Smooth muscle cell of bladder (primary cell): ENCODE results near the gene MIP. TPM values are rescaled to one million over a fixed set of nuclear protein-coding genes. Genes with fewer than 3 reads are reported as not detected.

Experiments used
- total RNA-seq: library from RNA; depleted of rRNA; stranded (reverse); fragments of >200 nt; gene quantifications from 2 replicates; pipeline ENCODE4 v1.2.3, GENCODE V29; 2014

MIP gene
- not detected in 2 replicates for total RNA-seq

GRCh38 chr12:56454557-56454956, at the start of gene MIP:
TSS of gene MIP (minus strand) at chr12:56454657. CDS start at chr12:56454613, 44 bp downstream.

GRCh38 chr12:56488041-56488955, 33.8 kb upstream of the MIP start, which contains the start of gene GLS2:
TSS of gene GLS2 (minus strand) at chr12:56488161. CDS start at chr12:56488118, 43 bp downstream.

GRCh38 chr12:56468216-56469006, 14.0 kb upstream of the MIP start, which contains the start of gene SPRYD4:
TSS of gene SPRYD4 (plus strand) at chr12:56468578. CDS start at chr12:56468592, 14 bp downstream.

GRCh38 chr12:56448860-56449621, 5.4 kb downstream of the MIP start, which contains the start of gene TIMELESS:
TSS of gene TIMELESS (minus strand) at chr12:56449426. CDS start at chr12:56434170, 15,256 bp downstream.

Other genes starting within 250 kb of the MIP start
- gene RNF41, start 232.7 kb downstream of the MIP start, total RNA-seq, result 165 and 169 TPM in 2 replicates
- gene NABP2, start 230.3 kb downstream of the MIP start, total RNA-seq, result 21.9 and 22.6 TPM in 2 replicates
- under 0.01 TPM in 2 replicates for gene SLC39A5, start 224.6 kb downstream of the MIP start, total RNA-seq
- gene ANKRD52, start 196.3 kb downstream of the MIP start, total RNA-seq, result 9.7 and 12.2 TPM in 2 replicates
- 6.4 and 8.0 TPM in 2 replicates for gene COQ10A, start 187.7 kb downstream of the MIP start, total RNA-seq
- 52.1 and 61.7 TPM in 2 replicates for gene CS, start 154.3 kb downstream of the MIP start, total RNA-seq
- 85.5 and 104 TPM in 2 replicates for gene CNPY2, start 138.7 kb downstream of the MIP start, total RNA-seq
- 17.8 and 24.4 TPM in 2 replicates for gene PAN2, start 120.7 kb downstream of the MIP start, total RNA-seq
- not detected in 2 replicates for gene IL23A, start 115.8 kb downstream of the MIP start, total RNA-seq
- 289 and 326 TPM in 2 replicates for gene STAT2, start 94.5 kb downstream of the MIP start, total RNA-seq
- not detected in 2 replicates for gene APOF, start 91.8 kb downstream of the MIP start, total RNA-seq
- gene TIMELESS, start 5.2 kb downstream of the MIP start, total RNA-seq, result 2.1 and 3.6 TPM in 2 replicates
- gene SPRYD4, start 13.9 kb upstream of the MIP start, total RNA-seq, result 1.00 and 1.2 TPM in 2 replicates
- gene GLS2, start 33.5 kb upstream of the MIP start, total RNA-seq, result 0.09 TPM in 1 of 2 replicates, not detected in the other
- gene RBMS2, start 67.2 kb upstream of the MIP start, total RNA-seq, result 10.2 and 10.5 TPM in 2 replicates
- 12.4 and 16.0 TPM in 2 replicates for gene BAZ2A, start 175.7 kb upstream of the MIP start, total RNA-seq
- 504 and 507 TPM in 2 replicates for gene ATP5F1B, start 191.3 kb upstream of the MIP start, total RNA-seq
- gene PTGES3, start 233.6 kb upstream of the MIP start, total RNA-seq, result 33.1 and 48.4 TPM in 2 replicates